Measurements from ENCODE around the gene AVP.

DNA sequence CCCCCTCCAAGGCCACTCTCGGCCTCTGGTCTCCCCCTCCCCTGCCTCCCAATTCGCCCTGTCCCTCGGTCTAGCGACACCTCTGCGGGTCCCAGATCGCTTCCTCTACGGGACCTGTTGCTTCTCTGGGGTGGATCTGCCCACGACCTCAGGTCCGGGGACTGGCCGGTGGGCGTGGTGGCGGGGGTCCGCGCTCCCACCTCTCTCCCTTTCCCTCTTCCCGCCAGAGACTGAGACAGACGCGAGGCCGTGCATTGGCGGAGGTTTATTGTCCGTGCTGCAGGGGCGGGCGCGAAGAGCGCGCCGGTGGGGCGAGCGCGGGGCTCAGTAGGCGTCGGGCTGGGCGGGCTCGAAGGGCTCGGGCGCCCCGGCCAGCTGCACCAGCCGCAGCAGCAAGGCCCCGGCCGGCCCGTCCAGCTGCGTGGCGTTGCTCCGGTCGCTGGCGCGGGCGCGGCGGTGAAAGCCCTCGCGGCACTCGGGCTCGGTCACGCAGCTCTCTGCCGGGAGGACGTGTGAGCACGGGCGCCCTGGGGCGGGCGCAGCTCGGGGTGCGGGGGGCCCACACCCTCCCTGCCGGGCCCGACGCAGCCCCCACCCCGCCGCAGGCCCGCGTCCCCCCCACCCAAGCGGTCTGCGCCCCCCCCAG, 2.1 kb downstream of the AVP start:
- TF ChIP-seq, protein P1, sequence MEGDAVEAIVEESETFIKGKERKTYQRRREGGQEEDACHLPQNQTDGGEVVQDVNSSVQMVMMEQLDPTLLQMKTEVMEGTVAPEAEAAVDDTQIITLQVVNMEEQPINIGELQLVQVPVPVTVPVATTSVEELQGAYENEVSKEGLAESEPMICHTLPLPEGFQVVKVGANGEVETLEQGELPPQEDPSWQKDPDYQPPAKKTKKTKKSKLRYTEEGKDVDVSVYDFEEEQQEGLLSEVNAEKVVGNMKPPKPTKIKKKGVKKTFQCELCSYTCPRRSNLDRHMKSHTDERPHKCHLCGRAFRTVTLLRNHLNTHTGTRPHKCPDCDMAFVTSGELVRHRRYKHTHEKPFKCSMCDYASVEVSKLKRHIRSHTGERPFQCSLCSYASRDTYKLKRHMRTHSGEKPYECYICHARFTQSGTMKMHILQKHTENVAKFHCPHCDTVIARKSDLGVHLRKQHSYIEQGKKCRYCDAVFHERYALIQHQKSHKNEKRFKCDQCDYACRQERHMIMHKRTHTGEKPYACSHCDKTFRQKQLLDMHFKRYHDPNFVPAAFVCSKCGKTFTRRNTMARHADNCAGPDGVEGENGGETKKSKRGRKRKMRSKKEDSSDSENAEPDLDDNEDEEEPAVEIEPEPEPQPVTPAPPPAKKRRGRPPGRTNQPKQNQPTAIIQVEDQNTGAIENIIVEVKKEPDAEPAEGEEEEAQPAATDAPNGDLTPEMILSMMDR (IDR thresholded peaks at IDR 0.05; ENCODE audit: low read depth, low read length), result no peak
- no peak for TF ChIP-seq POLR2A (IDR thresholded peaks at IDR 0.05; ENCODE audit: extremely low read depth, insufficient read length)
- TF ChIP-seq, protein P2, sequence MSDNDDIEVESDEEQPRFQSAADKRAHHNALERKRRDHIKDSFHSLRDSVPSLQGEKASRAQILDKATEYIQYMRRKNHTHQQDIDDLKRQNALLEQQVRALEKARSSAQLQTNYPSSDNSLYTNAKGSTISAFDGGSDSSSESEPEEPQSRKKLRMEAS (IDR thresholded peaks at IDR 0.05; ENCODE audit: low read depth, low read length), result no peak

All from NB4 (cell line).